Nephron progenitor cell (in vitro differentiated cells): Measurements from ENCODE around the gene RPUSD4.

Experiments used
- DNase-seq: peaks from one replicate; pipeline ENCODE4 v3.0.0; 2021
- H3K27ac Mint-ChIP-seq: 2 replicates; pipeline ENCODE4 v1.8.0; 2021; ENCODE audit warnings: mild to moderate bottlenecking, moderate library complexity, mixed read lengths
- H3K27me3 Mint-ChIP-seq: 2 replicates; pipeline ENCODE4 v1.8.0; 2021; ENCODE audit warnings: mild to moderate bottlenecking, low read depth, mixed read lengths; ENCODE audit not compliant: poor library complexity
- H3K36me3 Mint-ChIP-seq: 2 replicates; pipeline ENCODE4 v1.8.0; 2021; ENCODE audit warnings: low read depth, mixed read lengths
- H3K4me1 Mint-ChIP-seq: 2 replicates; pipeline ENCODE4 v1.8.0; 2021; ENCODE audit warnings: mixed read lengths
- H3K4me3 Mint-ChIP-seq: 2 replicates; pipeline ENCODE4 v1.8.0; 2021; ENCODE audit warnings: mild to moderate bottlenecking, moderate library complexity, mixed read lengths
- H3K9me3 Mint-ChIP-seq: 2 replicates; pipeline ENCODE4 v1.8.0; 2021; ENCODE audit warnings: mild to moderate bottlenecking, moderate library complexity, mixed read lengths
- CTCF ChIP-seq: fragments of 200-600 bp; sonication (generic); IDR thresholded peaks from 2 replicates; pipeline ENCODE4 v1.5.0; 2021; ENCODE audit warnings: antibody characterized with exemption

The RPUSD4 gene

GRCh38 chr11:126165311-126165720 is 46.1 kb downstream of the RPUSD4 start:
- peak; percentile 40 for DNase-seq
- peaks cover 12% of the 10 kb centered on the region for H3K27me3 Mint-ChIP-seq
- TF ChIP-seq CTCF, result no peak
- H3K4me3 Mint-ChIP-seq, result peak overlapping the region; percentile 65
- H3K27ac Mint-ChIP-seq, result peak overlapping the region; percentile 98
- H3K4me1 Mint-ChIP-seq, result peaks cover 74% of the 10 kb centered on the region
- no peaks in the 10 kb centered on the region for H3K9me3 Mint-ChIP-seq
- no peaks in the 10 kb centered on the region for H3K36me3 Mint-ChIP-seq

DNA sequence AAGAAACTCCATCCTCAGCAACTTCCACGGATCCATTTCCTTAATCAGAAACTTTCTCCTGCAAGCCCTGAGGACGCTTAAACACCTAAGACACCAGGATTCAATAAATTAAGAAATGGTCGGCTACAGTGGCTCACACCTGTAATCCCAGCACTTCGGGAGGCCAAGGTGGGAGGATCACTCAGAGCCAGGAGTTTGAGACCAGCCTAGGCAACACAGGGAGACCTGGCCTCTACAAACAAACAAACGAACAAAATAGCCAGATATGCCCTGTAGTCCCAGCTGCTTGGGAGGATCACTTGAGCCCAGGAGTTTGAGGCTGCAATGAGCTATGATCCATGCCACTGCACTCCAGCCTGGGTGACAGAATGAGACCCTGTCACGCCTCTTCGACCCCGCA is 46.7 kb downstream of the RPUSD4 start:
- Mint-ChIP-seq H3K4me3 (peak overlapping the region; percentile 68), H3K36me3 (no peaks in the 10 kb centered on the region), H3K9me3 (no peaks in the 10 kb centered on the region), H3K27ac (peak overlapping the region; percentile 98), H3K27me3 (peaks cover 16% of the 10 kb centered on the region), H3K4me1 (peaks cover 73% of the 10 kb centered on the region)
- no peak for DNase-seq
- no peak for TF ChIP-seq CTCF

- no peaks in the 10 kb centered on the region for H3K9me3 Mint-ChIP-seq
- H3K36me3 Mint-ChIP-seq, result no peaks in the 10 kb centered on the region
- peak overlapping the region; percentile 61 for H3K4me3 Mint-ChIP-seq
- peaks cover 63% of the 10 kb centered on the region for H3K4me1 Mint-ChIP-seq
- TF ChIP-seq CTCF, result no peak
- H3K27me3 Mint-ChIP-seq, result peaks cover 15% of the 10 kb centered on the region
- no peak for DNase-seq
- H3K27ac Mint-ChIP-seq, result peak overlapping the region; percentile 95
Observed at GRCh38 chr11:126163779-126164178, 47.7 kb downstream of the RPUSD4 start.

- peak; percentile 64 for DNase-seq
- H3K4me1 Mint-ChIP-seq, result peaks cover 57% of the 10 kb centered on the region
Observed at GRCh38 chr11:126163074-126163700, 48.3 kb downstream of the RPUSD4 start.

GRCh38 chr11:126162306-126163030 is 49.0 kb downstream of the RPUSD4 start:
- DNase-seq, result no peak
- H3K36me3 Mint-ChIP-seq, result no peaks in the 10 kb centered on the region
- H3K27ac Mint-ChIP-seq, result peak overlapping the region; percentile 95
- no peak for TF ChIP-seq CTCF
- H3K27me3 Mint-ChIP-seq, result peaks cover 9% of the 10 kb centered on the region
- no peaks in the 10 kb centered on the region for H3K9me3 Mint-ChIP-seq
- peaks cover 55% of the 10 kb centered on the region for H3K4me1 Mint-ChIP-seq
- H3K4me3 Mint-ChIP-seq, result peak overlapping the region; percentile 35

More at GRCh38 chr11:126163074-126163700, 48.3 kb downstream of the RPUSD4 start:
- Mint-ChIP-seq H3K36me3 (no peaks in the 10 kb centered on the region), H3K27me3 (peaks cover 9% of the 10 kb centered on the region), H3K9me3 (no peaks in the 10 kb centered on the region), H3K27ac (peak overlapping the region; percentile 95), H3K4me3 (peak overlapping the region; percentile 61)
- TF ChIP-seq CTCF, result no peak
